Measurements from ENCODE around the gene TPSG1. TPM values are rescaled to one million over a fixed set of nuclear protein-coding genes. Genes with fewer than 3 reads are reported as not detected.
A peak's percentile ranks its signal among the peaks of the same experiment; 100 is the strongest.

Gene TPSG1
- total and polyA plus RNA-seq, 10 of the 15 experiments (the other 5 are each of a cell fraction or from before 2014, with no cell fraction given) = not detected

GRCh38 chr16:1264345-1265089, 39.4 kb upstream of the TPSG1 start:
- DNase-seq (ENCODE audit: low read depth, low spot score) (no peak), FAIRE-seq (no peak), ATAC-seq (no peak)
- RAD21 ChIA-PET (ENCODE audit: unreplicated experiment) = no interaction called here
- WGBS (ENCODE audit: insufficient coverage, insufficient replicate concordance, low lambda C conversion rate, missing lambda C conversion rate) = 69% methylated on average over 11 of the region's 16 CpGs
- Histone ChIP-seq H3K27me3 (replicated peaks in 1 of 2; ENCODE audit: control insufficient read depth in 2 of 2, insufficient read depth in 2 of 2, low read length in 1 of 2) (no peaks in the 10 kb centered on the region; a peak in 1 of 4 replicates), H3K27ac (ENCODE audit: control insufficient read depth, insufficient read depth) (no peak overlapping the region), H3K4me2 (ENCODE audit: control insufficient read depth, insufficient read depth) (no peak overlapping the region), H3K36me3 (ENCODE audit: control insufficient read depth in 2 of 2, insufficient read depth in 2 of 2, low read length in 1 of 2) (no peaks in the 10 kb centered on the region), H3K4me1 (ENCODE audit: control insufficient read depth, insufficient read depth, low read length) (no peaks in the 10 kb centered on the region), H4K20me1 (ENCODE audit: control insufficient read depth, insufficient read depth) (no peaks in the 10 kb centered on the region), H2AFZ (ENCODE audit: control insufficient read depth, low read depth, low read length) (no peak overlapping the region), H3K9ac (ENCODE audit: control insufficient read depth, insufficient read depth, low read length) (no peak overlapping the region), H3K4me3 (no peak overlapping the region), H3K9me3 (replicated peaks; ENCODE audit: control insufficient read depth, insufficient read depth, low read length) (no peaks in the 10 kb centered on the region), H3K79me2 (ENCODE audit: control insufficient read depth, insufficient read depth, low read length) (no peaks in the 10 kb centered on the region)
- POLR2A ChIA-PET = no interaction called here
- TF ChIP-seq BCL3 (IDR thresholded peaks at IDR 0.05; ENCODE audit: borderline replicate concordance, insufficient read depth, low read depth, low read length, poor library complexity, severe bottlenecking) = peak; percentile 51
- no peak for TF ChIP-seq NR2C2 (IDR thresholded peaks at IDR 0.05; ENCODE audit: borderline replicate concordance, control insufficient read depth, insufficient read length, low read depth)
- BruUV-seq (replicated peaks) = no TSS peak
- SMC1A ChIA-PET (ENCODE audit: uncharacterized antibody, unreplicated experiment) = no interaction called here
- in situ Hi-C loops (cut with MboI) = no loop called here
- intact Hi-C loops (cut with micrococcal nuclease; ENCODE audit: unreplicated experiment) = no loop called here
- CTCF ChIA-PET = no interaction called here

- Histone ChIP-seq H3K27me3 (replicated peaks in 1 of 2; ENCODE audit: control insufficient read depth in 2 of 2, insufficient read depth in 2 of 2, low read length in 1 of 2) (no peaks in the 10 kb centered on the region; a peak in 1 of 4 replicates), H3K4me1 (ENCODE audit: control insufficient read depth, insufficient read depth, low read length) (no peaks in the 10 kb centered on the region), H3K9ac (ENCODE audit: control insufficient read depth, insufficient read depth, low read length) (no peak overlapping the region), H3K4me2 (ENCODE audit: control insufficient read depth, insufficient read depth) (no peak overlapping the region), H2AFZ (ENCODE audit: control insufficient read depth, low read depth, low read length) (no peak overlapping the region), H4K20me1 (ENCODE audit: control insufficient read depth, insufficient read depth) (no peaks in the 10 kb centered on the region), H3K9me3 (replicated peaks; ENCODE audit: control insufficient read depth, insufficient read depth, low read length) (no peaks in the 10 kb centered on the region), H3K79me2 (ENCODE audit: control insufficient read depth, insufficient read depth, low read length) (no peaks in the 10 kb centered on the region), H3K27ac (ENCODE audit: control insufficient read depth, insufficient read depth) (no peak overlapping the region), H3K4me3 (no peak overlapping the region), H3K36me3 (ENCODE audit: control insufficient read depth in 2 of 2, insufficient read depth in 2 of 2, low read length in 1 of 2) (no peaks in the 10 kb centered on the region)
- ChIA-PET RAD21 (ENCODE audit: unreplicated experiment) (no interaction called here), CTCF (no interaction called here), SMC1A (ENCODE audit: uncharacterized antibody, unreplicated experiment) (no interaction called here), POLR2A (no interaction called here)
- BruUV-seq (replicated peaks) = no TSS peak
- in situ Hi-C loops (cut with MboI) (no loop called here), intact Hi-C loops (cut with micrococcal nuclease; ENCODE audit: unreplicated experiment) (no loop called here)
- 52% methylated on average over 15 of the region's 15 CpGs for WGBS (ENCODE audit: insufficient coverage, insufficient replicate concordance, low lambda C conversion rate, missing lambda C conversion rate)
- ATAC-seq (no peak), FAIRE-seq (no peak), DNase-seq (ENCODE audit: low read depth, low spot score) (no peak)
- no peak for TF ChIP-seq PKNOX1 (IDR thresholded peaks at IDR 0.05)
- TF ChIP-seq SMARCA5 (IDR thresholded peaks at IDR 0.05) = no peak
- TF ChIP-seq POLR2AphosphoS5 (IDR thresholded peaks at IDR 0.05; ENCODE audit: low read length) = no peak
- TF ChIP-seq ZBTB4 (CRISPR knock-in tag; IDR thresholded peaks at IDR 0.05) = no peak
Measured at GRCh38 chr16:1263591-1264344, 38.7 kb upstream of the TPSG1 start.

All from GM12878 (cell line).